ENCODE measurements around the gene GPR137C. TPM values are rescaled to one million over a fixed set of nuclear protein-coding genes. Genes with fewer than 3 reads are reported as not detected.

Gene GPR137C
- total RNA-seq, 4 donors from 2014 or later: 0.39 to 1.2 (median 0.45) TPM

- WGBS: 92% methylated on average over 1 of the region's 1 CpG
- intact Hi-C loops (cut with DNase I): no loop called here
- peaks cover 28 to 66% (median 43%) of the 10 kb centered on the region in 4 donors for H3K36me3 ChIP-seq
Measured at GRCh38 chr14:52649511-52649910, 96.9 kb downstream of the GPR137C start.

GRCh38 chr14:52650774-52651173, 98.1 kb downstream of the GPR137C start:
- Histone ChIP-seq H3K27me3 (no peaks in the 10 kb centered on the region), H3K4me3 (no peak overlapping the region), H3K9me3 (no peaks in the 10 kb centered on the region), H3K27ac (replicated peaks in 1 of 4) (no peak overlapping the region), H3K4me1 (no peaks in the 10 kb centered on the region), H3K36me3 (peaks cover 27 to 64% (median 43%) of the 10 kb centered on the region in 4 donors)
- TF ChIP-seq POLR2A (IDR thresholded peaks at IDR 0.05; ENCODE audit: low read depth): no peak
- TF ChIP-seq, protein P1, sequence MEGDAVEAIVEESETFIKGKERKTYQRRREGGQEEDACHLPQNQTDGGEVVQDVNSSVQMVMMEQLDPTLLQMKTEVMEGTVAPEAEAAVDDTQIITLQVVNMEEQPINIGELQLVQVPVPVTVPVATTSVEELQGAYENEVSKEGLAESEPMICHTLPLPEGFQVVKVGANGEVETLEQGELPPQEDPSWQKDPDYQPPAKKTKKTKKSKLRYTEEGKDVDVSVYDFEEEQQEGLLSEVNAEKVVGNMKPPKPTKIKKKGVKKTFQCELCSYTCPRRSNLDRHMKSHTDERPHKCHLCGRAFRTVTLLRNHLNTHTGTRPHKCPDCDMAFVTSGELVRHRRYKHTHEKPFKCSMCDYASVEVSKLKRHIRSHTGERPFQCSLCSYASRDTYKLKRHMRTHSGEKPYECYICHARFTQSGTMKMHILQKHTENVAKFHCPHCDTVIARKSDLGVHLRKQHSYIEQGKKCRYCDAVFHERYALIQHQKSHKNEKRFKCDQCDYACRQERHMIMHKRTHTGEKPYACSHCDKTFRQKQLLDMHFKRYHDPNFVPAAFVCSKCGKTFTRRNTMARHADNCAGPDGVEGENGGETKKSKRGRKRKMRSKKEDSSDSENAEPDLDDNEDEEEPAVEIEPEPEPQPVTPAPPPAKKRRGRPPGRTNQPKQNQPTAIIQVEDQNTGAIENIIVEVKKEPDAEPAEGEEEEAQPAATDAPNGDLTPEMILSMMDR (IDR thresholded peaks at IDR 0.05): no peak
- TF ChIP-seq EP300 (IDR thresholded peaks at IDR 0.05): no peak
- TF ChIP-seq POLR2AphosphoS5 (IDR thresholded peaks at IDR 0.05): no peak
- no peak for DNase-seq (ENCODE audit: extremely low spot score)
- intact Hi-C loops (cut with DNase I): no loop called here
- WGBS: 91% methylated on average over 6 of the region's 6 CpGs

More at GRCh38 chr14:52649511-52649910, 96.9 kb downstream of the GPR137C start:
- no peak overlapping the region for H3K4me3 ChIP-seq
- H3K4me1 ChIP-seq: no peaks in the 10 kb centered on the region
- TF ChIP-seq, protein P1 (IDR thresholded peaks at IDR 0.05): no peak
- no peak for TF ChIP-seq POLR2A (IDR thresholded peaks at IDR 0.05; ENCODE audit: low read depth)
- TF ChIP-seq EP300 (IDR thresholded peaks at IDR 0.05): no peak
- H3K27me3 ChIP-seq: no peaks in the 10 kb centered on the region
- no peaks in the 10 kb centered on the region for H3K9me3 ChIP-seq
- DNase-seq (ENCODE audit: extremely low spot score): no peak
- no peak overlapping the region for H3K27ac ChIP-seq (replicated peaks in 1 of 4)

GRCh38 chr14:52656905-52657304, 104.3 kb downstream of the GPR137C start:
- Histone ChIP-seq H3K36me3 (peaks cover 8 to 51% (median 38%) of the 10 kb centered on the region in 4 donors), H3K4me1 (no peaks in the 10 kb centered on the region), H3K4me3 (no peak overlapping the region), H3K27ac (replicated peaks in 1 of 4) (no peak overlapping the region), H3K27me3 (no peaks in the 10 kb centered on the region), H3K9me3 (no peaks in the 10 kb centered on the region)
- no peak for DNase-seq (ENCODE audit: extremely low spot score)
- TF ChIP-seq, protein P1 (IDR thresholded peaks at IDR 0.05): no peak
- no peak for TF ChIP-seq POLR2A (IDR thresholded peaks at IDR 0.05; ENCODE audit: low read depth)
- TF ChIP-seq POLR2AphosphoS5 (IDR thresholded peaks at IDR 0.05): no peak
- TF ChIP-seq EP300 (IDR thresholded peaks at IDR 0.05): no peak
- intact Hi-C loops (cut with DNase I): no loop called here

DNA sequence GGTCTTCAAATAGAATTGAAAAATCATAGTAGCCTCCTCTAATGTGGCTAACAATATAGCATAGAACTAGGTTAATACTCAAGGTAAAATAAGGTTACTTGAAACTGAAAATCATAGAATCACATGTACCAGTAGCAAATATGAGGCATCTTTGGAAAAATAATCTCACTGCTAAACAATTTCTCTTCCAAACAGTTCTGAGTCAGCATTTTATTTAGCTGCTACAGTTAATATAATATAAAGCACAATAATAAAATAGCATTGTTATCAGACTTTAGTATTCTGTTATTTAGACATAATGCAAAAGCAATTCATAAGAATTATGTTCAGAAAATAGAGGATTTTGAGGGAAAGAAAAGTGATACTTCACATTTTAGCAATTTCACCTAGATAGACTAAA, 107.7 kb downstream of the GPR137C start:
- no peak for TF ChIP-seq EP300 (IDR thresholded peaks at IDR 0.05)
- TF ChIP-seq POLR2AphosphoS5 (IDR thresholded peaks at IDR 0.05): no peak
- no peak for TF ChIP-seq POLR2A (IDR thresholded peaks at IDR 0.05; ENCODE audit: low read depth)
- TF ChIP-seq, protein P1 (IDR thresholded peaks at IDR 0.05): no peak
- intact Hi-C loops (cut with DNase I): no loop called here
- H3K9me3 ChIP-seq: no peaks in the 10 kb centered on the region

DNA sequence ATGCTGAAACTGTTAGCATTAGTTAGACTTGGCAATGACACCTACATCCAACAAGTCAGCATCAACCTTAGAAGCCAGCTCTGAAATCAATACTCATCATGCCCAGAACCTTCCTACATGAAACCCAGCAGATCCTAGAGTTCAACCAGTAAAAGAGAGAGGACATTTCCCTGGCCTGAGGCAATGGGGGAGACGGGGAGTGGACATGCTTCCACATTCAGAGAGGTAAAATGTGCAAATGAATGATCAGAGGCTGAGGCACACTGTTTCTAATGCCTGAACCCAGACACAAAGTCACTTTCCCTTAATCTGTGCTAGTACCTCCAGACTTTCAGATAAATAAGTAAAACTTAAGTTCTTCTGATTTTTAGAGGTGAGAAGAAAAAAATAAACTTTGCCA, 108.2 kb downstream of the GPR137C start:
- no peak overlapping the region for H3K27ac ChIP-seq (replicated peaks in 1 of 4)
- H3K36me3 ChIP-seq: peaks cover 0 to 52% (median 41%) of the 10 kb centered on the region in 4 donors
- 71% methylated on average over 1 of the region's 1 CpG for WGBS
- H3K4me1 ChIP-seq: no peaks in the 10 kb centered on the region
- H3K9me3 ChIP-seq: no peaks in the 10 kb centered on the region
- TF ChIP-seq POLR2A (IDR thresholded peaks at IDR 0.05; ENCODE audit: low read depth) (no peak), POLR2AphosphoS5 (IDR thresholded peaks at IDR 0.05) (no peak), EP300 (IDR thresholded peaks at IDR 0.05) (no peak)
- TF ChIP-seq, protein P1 (IDR thresholded peaks at IDR 0.05): no peak
- no peak for DNase-seq (ENCODE audit: extremely low spot score)
- no peak overlapping the region for H3K4me3 ChIP-seq
- intact Hi-C loops (cut with DNase I): no loop called here
- no peaks in the 10 kb centered on the region for H3K27me3 ChIP-seq

More for the DNA sequence above, 107.7 kb downstream of the GPR137C start:
- no peak for DNase-seq (ENCODE audit: extremely low spot score)
- Histone ChIP-seq H3K36me3 (peaks cover under 1 to 50% (median 39%) of the 10 kb centered on the region in 4 donors), H3K4me1 (no peaks in the 10 kb centered on the region), H3K4me3 (no peak overlapping the region), H3K27ac (replicated peaks in 1 of 4) (no peak overlapping the region), H3K27me3 (no peaks in the 10 kb centered on the region)
